Natural killer cell (primary cell): ENCODE data around the gene RARG. TPM values are rescaled to one million over a fixed set of nuclear protein-coding genes. Genes with fewer than 3 reads are reported as not detected.

Experiments used
- ATAC-seq, 3 donors: fragments of 150-1000 bp in 2 of 3; fragments of 200-7000 bp in 1 of 3; cut with Tn5 transposase; 1 replicate in 1 of 3; 2 replicates in 2 of 3; pipeline ENCODE4 v1.10.0; 2021; ENCODE audit warnings: mild to moderate bottlenecking in 2 of 3, moderate library complexity in 2 of 3
- DNase-seq, 2 donors: peaks; one replicate each; pipeline versions ENCODE4 v3.0.0 to v3.0.0-alpha.2; 2013 to 2021; ENCODE audit warnings: mixed read lengths in 1 of 2
- H3K27ac ChIP-seq: one replicate; pipeline ENCODE4 v1.5.1; 2013; ENCODE audit warnings: mild to moderate bottlenecking, low read length
- H3K27me3 ChIP-seq: one replicate; pipeline ENCODE4 v1.6.1; 2013; ENCODE audit warnings: low read length; ENCODE audit not compliant: control insufficient read depth, insufficient read depth
- H3K36me3 ChIP-seq: one replicate; pipeline ENCODE4 v1.6.1; 2013; ENCODE audit warnings: low read length; ENCODE audit not compliant: control insufficient read depth, insufficient read depth
- H3K4me1 ChIP-seq: one replicate; pipeline ENCODE4 v1.6.1; 2013; ENCODE audit warnings: low read length; ENCODE audit not compliant: control insufficient read depth, insufficient read depth
- H3K4me3 ChIP-seq: one replicate; pipeline ENCODE4 v1.5.1; 2013; ENCODE audit warnings: low read length
- H3K9me3 ChIP-seq: one replicate; pipeline ENCODE4 v1.6.1; 2013; ENCODE audit warnings: low read length; ENCODE audit not compliant: control insufficient read depth, insufficient read depth
- H3K27ac Mint-ChIP-seq, 2 donors: one replicate each; pipeline ENCODE4 v1.8.0; 2022; ENCODE audit warnings: mild to moderate bottlenecking in 2 of 2, mixed read lengths in 2 of 2, moderate library complexity in 1 of 2
- H3K27me3 Mint-ChIP-seq, 2 donors: one replicate each; pipeline ENCODE4 v1.8.0; 2022; ENCODE audit warnings: low read depth in 2 of 2, mixed read lengths in 2 of 2
- H3K36me3 Mint-ChIP-seq: one replicate; pipeline ENCODE4 v1.8.0; 2022; ENCODE audit warnings: mixed read lengths
- H3K4me1 Mint-ChIP-seq, 2 donors: one replicate each; pipeline ENCODE4 v1.8.0; 2022; ENCODE audit warnings: mixed read lengths in 2 of 2
- H3K4me3 Mint-ChIP-seq: one replicate; pipeline ENCODE4 v1.8.0; 2022; ENCODE audit warnings: mild to moderate bottlenecking, moderate library complexity, mixed read lengths
- H3K9me3 Mint-ChIP-seq, 2 donors: one replicate each; pipeline ENCODE4 v1.8.0; 2022; ENCODE audit warnings: mixed read lengths in 2 of 2
- CTCF ChIP-seq: fragments of 200-600 bp; IDR thresholded peaks from one replicate; pipeline ENCODE4 v1.8.0; 2022; ENCODE audit warnings: antibody characterized with exemption
- WGBS: methylation state at CpG from one replicate; pipeline ENCODE4 v1.1.7; 2013; ENCODE audit warnings: missing lambda C conversion rate; ENCODE audit not compliant: insufficient coverage; 5-methylcytosine and 5-hydroxymethylcytosine counted together
- intact Hi-C: fragments of 100-400 bp; cut with micrococcal nuclease; formaldehyde crosslinking; loops from one replicate; pipeline ENCODE4 v1.14.2; 2022
- total RNA-seq, 4 donors: library from RNA; stranded (reverse); fragments of 120-200 nt in 1 of 4; gene quantifications; one replicate each; pipeline versions ENCODE4 v1.2.3 to v1.2.4, GENCODE V29; 2013 to 2022

Gene RARG
- total RNA-seq, 3 donors from 2014 or later (not counting 1 experiment from before 2014, with no cell fraction given) = 24.0 to 30.6 (median 27.5) TPM

GRCh38 chr12:53171725-53172329 lies 60.2 kb downstream of the RARG start:
- intact Hi-C loops = no loop called here
- no peak overlapping the region for H3K27ac Mint-ChIP-seq
- no peak for ATAC-seq
- H3K4me3 ChIP-seq = no peak overlapping the region
- no peaks in the 10 kb centered on the region for H3K27me3 ChIP-seq
- no peaks in the 10 kb centered on the region for H3K27me3 Mint-ChIP-seq
- TF ChIP-seq CTCF = no peak
- no peaks in the 10 kb centered on the region for H3K4me1 Mint-ChIP-seq
- H3K4me3 Mint-ChIP-seq = no peak overlapping the region
- peaks cover 8% of the 10 kb centered on the region for H3K36me3 Mint-ChIP-seq
- peaks cover 3% of the 10 kb centered on the region for H3K36me3 ChIP-seq
- no peaks in the 10 kb centered on the region for H3K9me3 ChIP-seq
- H3K27ac ChIP-seq = no peak overlapping the region
- no peak for DNase-seq
- H3K4me1 ChIP-seq = no peaks in the 10 kb centered on the region
- H3K9me3 Mint-ChIP-seq = no peaks in the 10 kb centered on the region
- WGBS = 91% methylated on average over 8 of the region's 10 CpGs

- Mint-ChIP-seq H3K9me3 (no peaks in the 10 kb centered on the region), H3K36me3 (peaks cover 8% of the 10 kb centered on the region), H3K4me1 (no peaks in the 10 kb centered on the region), H3K4me3 (no peak overlapping the region), H3K27me3 (no peaks in the 10 kb centered on the region), H3K27ac (no peak overlapping the region)
- ATAC-seq (no peak), DNase-seq (no peak)
- WGBS = 94% methylated on average over 14 of the region's 14 CpGs
- Histone ChIP-seq H3K4me3 (no peak overlapping the region), H3K27me3 (no peaks in the 10 kb centered on the region), H3K36me3 (peaks cover 3% of the 10 kb centered on the region), H3K4me1 (no peaks in the 10 kb centered on the region), H3K9me3 (no peaks in the 10 kb centered on the region), H3K27ac (no peak overlapping the region)
- intact Hi-C loops = no loop called here
- no peak for TF ChIP-seq CTCF
These were observed 60.9 kb downstream of the RARG start for GRCh38 chr12:53170876-53171724.

- H3K27ac ChIP-seq = no peak overlapping the region
- no peaks in the 10 kb centered on the region for H3K9me3 ChIP-seq
- H3K27me3 ChIP-seq = no peaks in the 10 kb centered on the region
- DNase-seq (no peak), ATAC-seq (no peak)
- intact Hi-C loops = no loop called here
- Mint-ChIP-seq H3K36me3 (peaks cover 8% of the 10 kb centered on the region), H3K9me3 (no peaks in the 10 kb centered on the region), H3K27me3 (no peaks in the 10 kb centered on the region), H3K27ac (no peak overlapping the region), H3K4me3 (no peak overlapping the region), H3K4me1 (no peaks in the 10 kb centered on the region)
- TF ChIP-seq CTCF = no peak
- H3K4me1 ChIP-seq = no peaks in the 10 kb centered on the region
- no peak overlapping the region for H3K4me3 ChIP-seq
- peaks cover 3% of the 10 kb centered on the region for H3K36me3 ChIP-seq
- WGBS = 94% methylated on average over 8 of the region's 8 CpGs
These were observed 61.8 kb downstream of the RARG start for GRCh38 chr12:53170215-53170614.
